SU-DHL-6 (cell line): ENCODE data around the gene ST7L.

ENCODE experiments used
- CTCF ChIP-seq: fragments of 200-600 bp; sonication (generic); IDR thresholded peaks from one replicate; pipeline ENCODE4 v1.5.1; 2017; ENCODE audit warnings: antibody characterized with exemption, mild to moderate bottlenecking, low read length, moderate library complexity; ENCODE audit not compliant: insufficient read depth, poor library complexity, severe bottlenecking
- EZH2phosphoT487 ChIP-seq: fragments of 200-600 bp; sonication (generic), shearing (Covaris generic); conservative IDR thresholded peaks from 2 replicates; pipeline ENCODE4 v1.6.1; 2018; ENCODE audit warnings: mild to moderate bottlenecking, antibody characterized with exemption, low read length, moderate library complexity, mixed read lengths

- TF ChIP-seq CTCF (no peak), EZH2phosphoT487 (no peak)
Observed at GRCh38 chr1:112651205-112651604, 32.3 kb upstream of the ST7L start.
